ENCODE data around the gene NPAS3. TPM values are rescaled to one million over a fixed set of nuclear protein-coding genes. Genes with fewer than 3 reads are reported as not detected.

NPAS3 gene
- total and polyA plus RNA-seq, 2 donors (not counting 3 experiments of a cell fraction or from before 2014, with no cell fraction given) = 0.10 to 0.13 TPM

- no peaks in the 10 kb centered on the region for H3K9me1 ChIP-seq (replicated peaks; ENCODE audit: control insufficient read depth, extremely low read depth, insufficient read depth, low read length)
- no peak overlapping the region for H3K4me2 ChIP-seq (ENCODE audit: insufficient read depth, low read length)
- no peaks in the 10 kb centered on the region for H3K9me3 ChIP-seq (replicated peaks; ENCODE audit: control insufficient read depth, insufficient read depth, low read length)
- no peaks in the 10 kb centered on the region for H3K79me2 ChIP-seq (ENCODE audit: control insufficient read depth, insufficient read depth, low read length)
- FAIRE-seq = no peak
- no peak overlapping the region for H3K27ac ChIP-seq (ENCODE audit: insufficient read depth, low read depth, low read length)
- no peaks in the 10 kb centered on the region for H3K36me3 ChIP-seq (ENCODE audit: control insufficient read depth in 2 of 2, extremely low read depth in 1 of 2, insufficient read depth in 2 of 2, low read length in 2 of 2)
- CTCF ChIA-PET = no interaction called here
- POLR2A ChIA-PET = no interaction called here
- BruUV-seq (replicated peaks) = no TSS peak
- no peak for TF ChIP-seq MAX (IDR thresholded peaks at IDR 0.05; ENCODE audit: insufficient read depth, insufficient read length)
- dilution Hi-C loops (cut with MboI; ENCODE audit: extremely low pct_ligation_motif_present, low sequenced_read_pairs) (loop anchor here (25.0 kb wide), 1 partner anchor 321 kb away; no protein-coding TSS in a partner anchor), intact Hi-C loops (cut with micrococcal nuclease) (no loop called here)
- H3K9ac ChIP-seq (replicated peaks; ENCODE audit: extremely low read depth, insufficient read depth, low read length) = no peak overlapping the region
- no peak overlapping the region for H2AFZ ChIP-seq (ENCODE audit: low read depth, low read length)
- no peak overlapping the region for H3K4me3 ChIP-seq (replicated peaks in 1 of 3; ENCODE audit: insufficient read depth in 1 of 3, low read depth in 1 of 3, low read length in 3 of 3)
- no peaks in the 10 kb centered on the region for H3K4me1 ChIP-seq (ENCODE audit: control insufficient read depth, extremely low read depth, insufficient read depth, low read length)
- H4K20me1 ChIP-seq (replicated peaks; ENCODE audit: control insufficient read depth, extremely low read depth, insufficient read depth, low read length) = no peaks in the 10 kb centered on the region
- no peak for DNase-seq (ENCODE audit: low read depth, low spot score)
- peaks cover 0 to 1% of the 10 kb centered on the region in 2 experiments for H3K27me3 ChIP-seq (ENCODE audit: control insufficient read depth in 2 of 2, insufficient read depth in 2 of 2, low read length in 2 of 2)
Observed at GRCh38 chr14:33465846-33466700, 527.4 kb downstream of the NPAS3 start.

GRCh38 chr14:33467971-33468370 is 529.3 kb downstream of the NPAS3 start:
- Histone ChIP-seq H3K27me3 (ENCODE audit: control insufficient read depth in 2 of 2, insufficient read depth in 2 of 2, low read length in 2 of 2) (no peaks in the 10 kb centered on the region), H3K9ac (replicated peaks; ENCODE audit: extremely low read depth, insufficient read depth, low read length) (no peak overlapping the region), H4K20me1 (replicated peaks; ENCODE audit: control insufficient read depth, extremely low read depth, insufficient read depth, low read length) (no peaks in the 10 kb centered on the region), H3K4me3 (replicated peaks in 1 of 3; ENCODE audit: insufficient read depth in 1 of 3, low read depth in 1 of 3, low read length in 3 of 3) (no peak overlapping the region), H3K4me2 (ENCODE audit: insufficient read depth, low read length) (no peak overlapping the region), H3K27ac (ENCODE audit: insufficient read depth, low read depth, low read length) (no peak overlapping the region), H2AFZ (ENCODE audit: low read depth, low read length) (no peak overlapping the region), H3K4me1 (ENCODE audit: control insufficient read depth, extremely low read depth, insufficient read depth, low read length) (no peaks in the 10 kb centered on the region), H3K36me3 (ENCODE audit: control insufficient read depth in 2 of 2, extremely low read depth in 1 of 2, insufficient read depth in 2 of 2, low read length in 2 of 2) (no peaks in the 10 kb centered on the region), H3K79me2 (ENCODE audit: control insufficient read depth, insufficient read depth, low read length) (no peaks in the 10 kb centered on the region), H3K9me1 (replicated peaks; ENCODE audit: control insufficient read depth, extremely low read depth, insufficient read depth, low read length) (no peaks in the 10 kb centered on the region), H3K9me3 (replicated peaks; ENCODE audit: control insufficient read depth, insufficient read depth, low read length) (no peaks in the 10 kb centered on the region)
- ChIA-PET CTCF (interaction anchor here (1.4 kb wide), 2 partner anchors 8 to 325 kb away, joined by 4 read pairs; no protein-coding TSS in a partner anchor), POLR2A (no interaction called here)
- intact Hi-C loops (cut with micrococcal nuclease) (no loop called here), dilution Hi-C loops (cut with MboI; ENCODE audit: extremely low pct_ligation_motif_present, low sequenced_read_pairs) (loop anchor here (25.0 kb wide), 1 partner anchor 319 kb away; no protein-coding TSS in a partner anchor)
- FAIRE-seq (no peak), DNase-seq (ENCODE audit: low read depth, low spot score) (no peak)
- no peak for TF ChIP-seq JUN (IDR thresholded peaks at IDR 0.05; ENCODE audit: borderline replicate concordance, insufficient read depth, insufficient read length, low read depth)
- BruUV-seq (replicated peaks) = no TSS peak

Data from endothelial cell of umbilical vein (primary cell).